GM19372 (cell line): ENCODE results near the gene MSH6.

ENCODE experiments used
- ATAC-seq: cut with Tn5 transposase; IDR thresholded peaks from one replicate; pipeline ENCODE4 v1.9.1; 2021; ENCODE audit warnings: mild to moderate bottlenecking, low read depth, moderate library complexity; ENCODE audit not compliant: unreplicated experiment

Gene MSH6

GRCh38 chr2:47778698-47779425 is 4.1 kb upstream of the MSH6 start:
- no peak for ATAC-seq

GRCh38 chr2:47779426-47779790 is 3.5 kb upstream of the MSH6 start:
- no peak for ATAC-seq

GRCh38 chr2:47782381-47782670 is 619 bp upstream of the MSH6 start:
- no peak for ATAC-seq

- ATAC-seq: peak; percentile 24
These were observed 774 bp downstream of the MSH6 start for GRCh38 chr2:47783486-47784351.

- no peak for ATAC-seq
These were observed 1.5 kb downstream of the MSH6 start for GRCh38 chr2:47784352-47784851.

GRCh38 chr2:47785986-47786385 is 3.0 kb downstream of the MSH6 start:
- ATAC-seq: no peak

GRCh38 chr2:47796090-47796697 is 13.2 kb downstream of the MSH6 start:
- ATAC-seq: no peak

GRCh38 chr2:47798631-47799030 is 15.7 kb downstream of the MSH6 start:
- ATAC-seq: no peak

GRCh38 chr2:47799031-47799609 is 16.2 kb downstream of the MSH6 start:
- ATAC-seq: no peak

GRCh38 chr2:47801118-47801517 is 18.2 kb downstream of the MSH6 start:
- ATAC-seq: no peak

- ATAC-seq: no peak
These were observed 20.4 kb downstream of the MSH6 start for GRCh38 chr2:47803363-47803762.

GRCh38 chr2:47803770-47804169 is 20.8 kb downstream of the MSH6 start:
- no peak for ATAC-seq

- no peak for ATAC-seq
These were observed 22.9 kb downstream of the MSH6 start for GRCh38 chr2:47805850-47806249.

- ATAC-seq: no peak
These were observed 25.7 kb downstream of the MSH6 start for GRCh38 chr2:47808614-47809013.

GRCh38 chr2:47809903-47810302 is 27.0 kb downstream of the MSH6 start:
- ATAC-seq: no peak

- ATAC-seq: no peak
These were observed 27.9 kb downstream of the MSH6 start for GRCh38 chr2:47810850-47811249.

GRCh38 chr2:47811668-47812067 is 28.7 kb downstream of the MSH6 start:
- ATAC-seq: no peak

- ATAC-seq: no peak
These were observed 32.8 kb downstream of the MSH6 start for GRCh38 chr2:47815764-47816163.

GRCh38 chr2:47818777-47819176 is 35.8 kb downstream of the MSH6 start:
- no peak for ATAC-seq

- no peak for ATAC-seq
These were observed 36.9 kb downstream of the MSH6 start for GRCh38 chr2:47819834-47820233.

- no peak for ATAC-seq
These were observed 39.6 kb downstream of the MSH6 start for GRCh38 chr2:47822518-47822917.
